HG03039 (cell line): ENCODE measurements around the gene CAMK2N1.
"Not testable (repeated sequence)": the region's sequence is repeated elsewhere in the genome, so short reads cannot be mapped to it uniquely, and the experiment has no call there.

Experiments
- ATAC-seq: cut with Tn5 transposase; IDR thresholded peaks from one replicate; pipeline ENCODE4 v1.9.1; 2021; ENCODE audit warnings: mild to moderate bottlenecking, moderate library complexity; ENCODE audit not compliant: unreplicated experiment

Gene CAMK2N1

GRCh38 chr1:20496725-20497383 is 10.8 kb upstream of the CAMK2N1 start:
- ATAC-seq: not testable (repeated sequence)

- ATAC-seq: no peak
These were observed 10.2 kb upstream of the CAMK2N1 start for GRCh38 chr1:20496241-20496661.

GRCh38 chr1:20495661-20496060 is 9.7 kb upstream of the CAMK2N1 start:
- no peak for ATAC-seq

GRCh38 chr1:20494609-20495311 is 8.8 kb upstream of the CAMK2N1 start:
- ATAC-seq: no peak

GRCh38 chr1:20493839-20494608 is 8.0 kb upstream of the CAMK2N1 start:
- no peak for ATAC-seq

- ATAC-seq: no peak
These were observed 7.3 kb upstream of the CAMK2N1 start for GRCh38 chr1:20493309-20493708.

GRCh38 chr1:20492751-20493150 is 6.7 kb upstream of the CAMK2N1 start:
- ATAC-seq: no peak

GRCh38 chr1:20491866-20492265 is 5.9 kb upstream of the CAMK2N1 start:
- ATAC-seq: no peak

GRCh38 chr1:20491178-20491577 is 5.2 kb upstream of the CAMK2N1 start:
- ATAC-seq: no peak

GRCh38 chr1:20487236-20487590 is 1.2 kb upstream of the CAMK2N1 start:
- no peak for ATAC-seq

GRCh38 chr1:20486457-20487235 is 636 bp upstream of the CAMK2N1 start:
- ATAC-seq: no peak

- no peak for ATAC-seq
These were observed 1.2 kb downstream of the CAMK2N1 start for GRCh38 chr1:20484519-20485462.

GRCh38 chr1:20483833-20484518 is 2.0 kb downstream of the CAMK2N1 start:
- no peak for ATAC-seq

GRCh38 chr1:20483098-20483832 is 2.7 kb downstream of the CAMK2N1 start:
- ATAC-seq: no peak

GRCh38 chr1:20481643-20482498 is 4.1 kb downstream of the CAMK2N1 start:
- ATAC-seq: no peak

- ATAC-seq: no peak
These were observed 4.9 kb downstream of the CAMK2N1 start for GRCh38 chr1:20480951-20481617.

GRCh38 chr1:20480243-20480944 is 5.6 kb downstream of the CAMK2N1 start:
- ATAC-seq: no peak
